ENCODE data around the gene FLT1. TPM values are rescaled to one million over a fixed set of nuclear protein-coding genes. Genes with fewer than 3 reads are reported as not detected.
A peak's percentile ranks its signal among the peaks of the same experiment; 100 is the strongest.

Gene FLT1
- polyA plus RNA-seq, 2 of the 4 experiments (the other 2 are of a cell fraction) = not detected

GRCh38 chr13:28534210-28534609 is 39.3 kb upstream of the FLT1 start:
- 56% methylated on average over 5 of the region's 5 CpGs for WGBS (ENCODE audit: missing lambda C conversion rate)
- Histone ChIP-seq H3K27ac (no peak overlapping the region), H3K4me2 (no peak overlapping the region), H3K4me1 (0 out of 3 replicates have a peak, but pooled peaks cover 5% of the 10 kb centered on the region), H3K4me3 (no peak overlapping the region), H3K9me3 (no peaks in the 10 kb centered on the region)
- no peak for FAIRE-seq
- CTCF ChIA-PET = interaction anchor here (0.5 to 1.1 kb wide), 3 partner anchors 21 to 102 kb away, joined by 3 read pairs; no protein-coding TSS in a partner anchor
- TF ChIP-seq MAFK (IDR thresholded peaks at IDR 0.05; ENCODE audit: partially characterized antibody) (no peak), TFCP2L1 (CRISPR knock-in tag; IDR thresholded peaks at IDR 0.05) (no peak), KDM1A (IDR thresholded peaks at IDR 0.05; ENCODE audit: low read depth) (no peak), ZFP36 (IDR thresholded peaks at IDR 0.05; ENCODE audit: borderline replicate concordance, partially characterized antibody) (no peak), HEYL (CRISPR knock-in tag; IDR thresholded peaks at IDR 0.05) (no peak)
- ATAC-seq = no peak
- no peak for DNase-seq (ENCODE audit: low read depth in 1 of 2, low spot score in 1 of 2)
- POLR2A ChIA-PET = no interaction called here

GRCh38 chr13:28533441-28534166 is 38.7 kb upstream of the FLT1 start:
- ATAC-seq (no peak), FAIRE-seq (no peak), DNase-seq (ENCODE audit: low read depth in 1 of 2, low spot score in 1 of 2) (no peak)
- Histone ChIP-seq H3K4me2 (no peak overlapping the region), H3K27ac (no peak overlapping the region), H3K4me3 (no peak overlapping the region), H3K4me1 (0 out of 3 replicates have a peak, but pooled peaks cover 5% of the 10 kb centered on the region), H3K9me3 (no peaks in the 10 kb centered on the region)
- TF ChIP-seq SREBF2 (IDR thresholded peaks at IDR 0.05) (no peak), MAX (IDR thresholded peaks at IDR 0.05) (no peak), RAD21 (conservative IDR thresholded peaks at IDR 0.05 in 1 of 2, IDR thresholded peaks at IDR 0.05 in 1 of 2) (no peak), TFCP2L1 (CRISPR knock-in tag; IDR thresholded peaks at IDR 0.05) (no peak), CEBPB (IDR thresholded peaks at IDR 0.05) (no peak), KDM5A (IDR thresholded peaks at IDR 0.05) (no peak), CBX2 (IDR thresholded peaks at IDR 0.05; ENCODE audit: borderline replicate concordance, low read depth) (no peak), CHD4 (IDR thresholded peaks at IDR 0.05; ENCODE audit: borderline replicate concordance) (no peak), PBX3 (IDR thresholded peaks at IDR 0.05) (no peak)
- POLR2A ChIA-PET = no interaction called here
- whole genome bisulfite sequencing (ENCODE audit: missing lambda C conversion rate) = 59% methylated on average over 7 of the region's 7 CpGs
- CTCF ChIA-PET = interaction anchor here (1.1 kb wide), 1 partner anchor 103 kb away, joined by 3 read pairs; no protein-coding TSS in a partner anchor

GRCh38 chr13:28533125-28533436 is 38.2 kb upstream of the FLT1 start:
- H3K27ac ChIP-seq = no peak overlapping the region
- H3K4me3 ChIP-seq = peak overlapping the region; percentile 42; the same call in 2 of the 3 replicates
- peak overlapping the region; percentile 82 for H3K4me2 ChIP-seq
- DNase-seq (ENCODE audit: low read depth in 1 of 2, low spot score in 1 of 2) (no peak), FAIRE-seq (no peak), ATAC-seq (peak in 1 of 2 experiments; percentile 16; a peak in 1 of 6 replicates)
- TF ChIP-seq NR3C1 (IDR thresholded peaks at IDR 0.05) (no peak), HOXA7 (CRISPR knock-in tag; IDR thresholded peaks at IDR 0.05) (no peak), GATA3 (IDR thresholded peaks at IDR 0.05; ENCODE audit: borderline replicate concordance) (no peak)
- no peaks in the 10 kb centered on the region for H3K9me3 ChIP-seq
- 0 out of 3 replicates have a peak, but pooled peaks cover 5% of the 10 kb centered on the region for H3K4me1 ChIP-seq
- POLR2A ChIA-PET = no interaction called here
- CTCF ChIA-PET = interaction anchor here (1.1 kb wide), 1 partner anchor 103 kb away, joined by 3 read pairs; no protein-coding TSS in a partner anchor
- WGBS (ENCODE audit: missing lambda C conversion rate) = 14% methylated on average over 8 of the region's 10 CpGs

GRCh38 chr13:28532388-28533124 is 37.6 kb upstream of the FLT1 start:
- H3K4me2 ChIP-seq = peak overlapping the region; percentile 82
- no peaks in the 10 kb centered on the region for H3K9me3 ChIP-seq
- POLR2A ChIA-PET = no interaction called here
- TF ChIP-seq RCOR1 (IDR thresholded peaks at IDR 0.05; ENCODE audit: low read depth, low read length) (no peak), FOSL2 (IDR thresholded peaks at IDR 0.05) (no peak), FOSL2 (CRISPR knock-in tag; IDR thresholded peaks at IDR 0.05) (no peak)
- 0 out of 6 replicates have a peak overlapping the region, but pooled peaks of 1 of the 2 experiments have one; percentile 19 for H3K27ac ChIP-seq
- peak overlapping the region; percentile 42 for H3K4me3 ChIP-seq
- ATAC-seq (peak; percentile 63 to 74), FAIRE-seq (no peak), DNase-seq (ENCODE audit: low read depth in 1 of 2, low spot score in 1 of 2) (no peak)
- H3K4me1 ChIP-seq = 0 out of 3 replicates have a peak, but pooled peaks cover 5% of the 10 kb centered on the region
- WGBS (ENCODE audit: missing lambda C conversion rate) = 3% methylated on average over 14 of the region's 96 CpGs
- CTCF ChIA-PET = no interaction called here

Measured in A549 (cell line).